OCI-LY7 (cell line): ENCODE results near the gene PYHIN1. TPM values are rescaled to one million over a fixed set of nuclear protein-coding genes. Genes with fewer than 3 reads are reported as not detected.
A peak's percentile ranks its signal among the peaks of the same experiment; 100 is the strongest.
"Not testable (repeated sequence)": the region's sequence is repeated elsewhere in the genome, so short reads cannot be mapped to it uniquely, and the experiment has no call there.

Source experiments
- BruUV-seq: library from RNA; stranded (reverse); fragments of 400-500 nt; replicated peaks from 2 replicates; lab custom pipeline; 2021; lab: Mats Ljungman, UMichigan
- CTCF ChIA-PET: fragments of 300-600 bp; sonication (Branson Sonifier 250); formaldehyde crosslinking; loops from one replicate; lab custom pipeline; 2022; ENCODE audit warnings: antibody characterized with exemption; ENCODE audit not compliant: unreplicated experiment; lab: Charles Lee
- POLR2A ChIA-PET: fragments of 300-600 bp; sonication (Branson Sonifier 250); formaldehyde crosslinking; loops from one replicate; lab custom pipeline; 2022; ENCODE audit warnings: antibody characterized with exemption; lab: Charles Lee
- DNase-seq: peaks from one replicate; pipeline ENCODE4 v3.0.0-alpha.2; 2015; ENCODE audit warnings: low spot score
- H2AFZ ChIP-seq: fragments of 200-600 bp; sonication (generic), shearing (Covaris generic); 2 replicates; pipeline ENCODE4 v1.6.1; 2014; ENCODE audit warnings: mild to moderate bottlenecking, antibody characterized with exemption, low read length, moderate library complexity
- H3K27ac ChIP-seq: fragments of 200-600 bp; sonication (generic); 2 replicates; pipeline ENCODE4 v1.5.1; 2014; ENCODE audit warnings: mixed run types, low read depth, mild to moderate bottlenecking, moderate library complexity, low read length, inconsistent platforms; ENCODE audit not compliant: poor library complexity, severe bottlenecking
- H3K36me3 ChIP-seq: fragments of 200-600 bp; sonication (generic); 2 replicates; pipeline ENCODE4 v1.6.1; 2014; ENCODE audit warnings: mild to moderate bottlenecking, antibody characterized with exemption, low read length, moderate library complexity, mixed read lengths; ENCODE audit not compliant: insufficient read depth
- H3K4me1 ChIP-seq: fragments of 200-600 bp; sonication (generic); 2 replicates; pipeline ENCODE4 v1.5.1; 2014; ENCODE audit warnings: mild to moderate bottlenecking, low read length; ENCODE audit not compliant: insufficient read depth, poor library complexity, severe bottlenecking
- H3K4me2 ChIP-seq: fragments of 200-600 bp; sonication (generic); 2 replicates; pipeline ENCODE4 v1.6.1; 2014; ENCODE audit warnings: mild to moderate bottlenecking, low read length
- H3K4me3 ChIP-seq: fragments of 200-600 bp; sonication (generic); 2 replicates; pipeline ENCODE4 v1.5.1; 2014; ENCODE audit warnings: mild to moderate bottlenecking, low read depth, low read length; ENCODE audit not compliant: poor library complexity, severe bottlenecking
- H3K79me2 ChIP-seq: fragments of 200-600 bp; sonication (generic); 2 replicates; pipeline ENCODE4 v1.6.1; 2016; ENCODE audit warnings: low read depth, mild to moderate bottlenecking, low read length, moderate library complexity, mixed read lengths; ENCODE audit not compliant: insufficient read depth
- H3K9me2 ChIP-seq: fragments of 200-600 bp; sonication (generic); 2 replicates; pipeline ENCODE4 v1.6.1; 2016; ENCODE audit warnings: mild to moderate bottlenecking, low read length, mixed read lengths; ENCODE audit not compliant: insufficient read depth
- H3K9me3 ChIP-seq: fragments of 200-600 bp; sonication (generic); 2 replicates; pipeline ENCODE4 v1.6.1; 2014; ENCODE audit warnings: mild to moderate bottlenecking, mixed run types, low read length, mixed read lengths
- H4K20me1 ChIP-seq: fragments of 200-600 bp; sonication (generic); 2 replicates; pipeline ENCODE4 v1.6.1; 2014; ENCODE audit warnings: mild to moderate bottlenecking, antibody characterized with exemption, low read length, moderate library complexity, mixed read lengths; ENCODE audit not compliant: insufficient read depth
- CTCF ChIP-seq: fragments of 200-600 bp; sonication (generic); conservative IDR thresholded peaks from 2 replicates; pipeline ENCODE4 v1.5.1; 2014; ENCODE audit warnings: mild to moderate bottlenecking, antibody characterized with exemption, low read length, moderate library complexity, mixed read lengths
- EZH2phosphoT487 ChIP-seq: fragments of 200-600 bp; sonication (generic); IDR thresholded peaks from 2 replicates; pipeline ENCODE4 v1.6.1; 2018; ENCODE audit warnings: low read depth, borderline replicate concordance, mild to moderate bottlenecking, mixed run types, antibody characterized with exemption, low read length, moderate library complexity, mixed read lengths
- intact Hi-C: fragments of 100-400 bp; cut with micrococcal nuclease; formaldehyde crosslinking; loops from one replicate; pipeline ENCODE4 v1.10.0; 2022; ENCODE audit not compliant: unreplicated experiment
- total RNA-seq, 2 experiments: library from RNA; depleted of rRNA in 1 of 2; stranded (reverse); fragments of >200 nt in 1 of 2; shearing (Covaris generic) in 1 of 2; gene quantifications; 2 replicates each; pipeline ENCODE4 v1.2.3, GENCODE V29; 2014 to 2022

Gene PYHIN1
- total RNA-seq, 2 experiments from 2014 or later: 18.2 to 42.5 TPM

DNA sequence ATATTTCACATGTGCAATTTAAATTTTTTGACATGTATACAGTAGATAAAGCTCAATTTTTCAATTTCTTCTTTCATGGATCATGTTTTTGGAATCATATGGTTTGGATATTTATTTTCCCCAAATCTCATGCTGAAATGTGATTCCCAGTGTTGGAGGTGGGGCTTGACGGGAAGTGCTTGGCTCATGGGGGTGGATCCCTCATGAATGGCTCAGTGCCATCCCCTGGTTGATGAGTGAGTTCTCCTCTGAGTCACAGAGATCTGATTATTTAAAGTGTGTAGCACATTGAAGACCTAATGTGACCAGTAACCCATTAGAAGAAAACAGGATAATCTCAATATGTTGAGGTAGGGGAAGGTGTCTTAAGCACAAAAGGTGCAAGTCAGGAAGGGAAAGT, 69.3 kb downstream of the PYHIN1 start:
- intact Hi-C loops: loop anchor here (10.0 kb wide), 1 partner anchor 436 kb away; no protein-coding TSS in a partner anchor

GRCh38 chr1:159005161-159005560, 73.8 kb downstream of the PYHIN1 start:
- POLR2A ChIA-PET: interaction anchor here (0.7 to 6.7 kb wide), 4 partner anchors 65 to 824 kb away, joined by 3 to 93 read pairs (median 4); partner anchors contain the start of genes AIM2 and CD1D
- Histone ChIP-seq H3K36me3 (peaks cover 4% of the 10 kb centered on the region), H3K4me2 (peak overlapping the region; percentile 52; the same call in 1 of the 2 replicates), H3K9me3 (no peaks in the 10 kb centered on the region), H4K20me1 (no peaks in the 10 kb centered on the region), H3K4me3 (no peak overlapping the region), H2AFZ (peak overlapping the region; percentile 65; the same call in 1 of the 2 replicates), H3K4me1 (peaks cover 63% of the 10 kb centered on the region), H3K27ac (no peak overlapping the region), H3K9me2 (no peaks in the 10 kb centered on the region), H3K79me2 (peaks cover 13% of the 10 kb centered on the region)
- no peak for DNase-seq
- no peak for TF ChIP-seq EZH2phosphoT487
- no peak for TF ChIP-seq CTCF
- intact Hi-C loops: loop anchor here (5.0 to 10.0 kb wide), 2 partner anchors 73 to 440 kb away; partner anchors contain the start of gene PYHIN1
- CTCF ChIA-PET: no interaction called here
- no TSS peak for BruUV-seq

More for the DNA sequence above, 69.3 kb downstream of the PYHIN1 start:
- BruUV-seq: no TSS peak
- Histone ChIP-seq H3K27ac (no peak overlapping the region), H2AFZ (no peak overlapping the region), H3K36me3 (no peaks in the 10 kb centered on the region), H3K4me1 (peaks cover 29% of the 10 kb centered on the region), H3K4me2 (no peak overlapping the region), H3K4me3 (no peak overlapping the region), H3K9me3 (no peaks in the 10 kb centered on the region), H3K9me2 (no peaks in the 10 kb centered on the region), H3K79me2 (no peaks in the 10 kb centered on the region), H4K20me1 (no peaks in the 10 kb centered on the region)
- no peak for DNase-seq
- ChIA-PET POLR2A (interaction anchor here (1.1 kb wide), 1 partner anchor 9 kb away, joined by 3 read pairs; the partner anchor contains the start of gene IFI16), CTCF (no interaction called here)
- no peak for TF ChIP-seq EZH2phosphoT487
- no peak for TF ChIP-seq CTCF

- Histone ChIP-seq H4K20me1 (no peaks in the 10 kb centered on the region), H3K79me2 (peaks cover 18% of the 10 kb centered on the region), H3K4me2 (peak overlapping the region; percentile 52), H3K9me3 (no peaks in the 10 kb centered on the region), H3K9me2 (no peaks in the 10 kb centered on the region), H3K4me3 (no peak overlapping the region), H3K4me1 (peaks cover 58% of the 10 kb centered on the region), H3K36me3 (peaks cover 9% of the 10 kb centered on the region), H3K27ac (peak overlapping the region; percentile 8), H2AFZ (peak overlapping the region; percentile 65; the same call in 1 of the 2 replicates)
- ChIA-PET POLR2A (interaction anchor here (0.7 to 6.7 kb wide), 4 partner anchors 65 to 825 kb away, joined by 3 to 93 read pairs (median 4); partner anchors contain the start of genes AIM2 and CD1D), CTCF (interaction anchor here (0.6 kb wide), 1 partner anchor 9 kb away, joined by 3 read pairs; no protein-coding TSS in a partner anchor)
- TF ChIP-seq EZH2phosphoT487 (no peak), CTCF (no peak; the same call in 1 of the 2 replicates)
- peak; percentile 47 for DNase-seq
- intact Hi-C loops: loop anchor here (5.0 to 10.0 kb wide), 2 partner anchors 73 to 441 kb away; partner anchors contain the start of gene PYHIN1
- BruUV-seq: no TSS peak
Measured at GRCh38 chr1:159005676-159006075, 74.3 kb downstream of the PYHIN1 start.

DNA sequence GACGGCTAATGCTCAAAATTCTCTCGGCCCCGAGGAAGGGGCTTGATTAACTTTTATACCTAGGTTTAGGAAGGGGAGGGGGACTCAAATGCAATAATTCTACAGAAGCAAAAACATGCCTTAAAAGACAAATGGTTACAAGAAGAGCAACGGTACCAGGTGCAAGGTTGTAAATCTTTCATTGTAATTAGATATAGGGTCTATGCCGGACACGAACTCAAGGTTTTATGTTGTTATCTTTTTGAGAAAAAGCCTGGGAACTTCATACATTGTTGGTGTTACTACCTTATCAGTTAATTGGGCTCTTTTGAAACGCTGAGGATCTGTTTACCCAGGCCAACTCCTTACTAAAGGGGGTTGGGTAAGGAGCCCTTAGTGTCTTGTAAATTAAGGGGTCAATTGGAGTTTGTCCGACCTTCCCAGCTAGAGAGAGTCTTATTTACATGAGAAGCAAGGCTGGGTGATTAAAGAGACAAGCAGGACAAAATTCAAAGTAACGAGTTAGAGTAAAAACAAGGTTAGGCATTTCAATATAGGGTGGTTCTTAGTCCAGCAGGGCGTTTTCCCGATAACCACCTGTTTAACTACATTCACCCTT, 75.0 kb downstream of the PYHIN1 start:
- Histone ChIP-seq H3K27ac (peak overlapping the region; percentile 8), H3K4me2 (peak overlapping the region; percentile 52), H3K4me1 (peaks cover 51% of the 10 kb centered on the region), H3K79me2 (peaks cover 25% of the 10 kb centered on the region), H3K36me3 (peaks cover 15% of the 10 kb centered on the region), H2AFZ (peak overlapping the region; percentile 65; the same call in 1 of the 2 replicates)
- not testable (repeated sequence) for DNase-seq, H3K9me2 ChIP-seq, H3K4me3 ChIP-seq, H4K20me1 ChIP-seq, BruUV-seq, H3K9me3 ChIP-seq
- POLR2A ChIA-PET: interaction anchor here (0.7 to 6.7 kb wide), 3 partner anchors 64 to 825 kb away, joined by 3 to 93 read pairs (median 6); partner anchors contain the start of genes AIM2 and CD1D
- intact Hi-C loops: loop anchor here (5.0 to 10.0 kb wide), 2 partner anchors 74 to 442 kb away; partner anchors contain the start of gene PYHIN1
- CTCF ChIA-PET: interaction anchor here (0.6 kb wide), 1 partner anchor 9 kb away, joined by 3 read pairs; no protein-coding TSS in a partner anchor
